PFSK-1 (cell line): Measurements from ENCODE around the gene TRAPPC12.

Experiments
- FOXP2 ChIP-seq: optimal IDR thresholded peaks from 2 replicates; pipeline ENCODE3; 2011; ENCODE audit warnings: borderline replicate concordance, control low read depth, inconsistent platforms; ENCODE audit not compliant: insufficient read depth; ENCODE audit errors: extremely low read length, extremely low read depth
- POLR2AphosphoS5 ChIP-seq: IDR thresholded peaks from 2 replicates; pipeline ENCODE4 v1.6.1; 2012; ENCODE audit warnings: low read depth, mild to moderate bottlenecking, control low read depth, low read length, moderate library complexity
- SIN3A ChIP-seq: IDR thresholded peaks from 2 replicates; pipeline ENCODE4 v1.6.1; 2012; ENCODE audit warnings: mild to moderate bottlenecking, low read length, moderate library complexity, borderline replicate concordance; ENCODE audit not compliant: insufficient read depth
- TAF1 ChIP-seq: IDR thresholded peaks from 2 replicates; pipeline ENCODE4 v1.6.1; 2012; ENCODE audit warnings: low read length, control low read depth, borderline replicate concordance; ENCODE audit not compliant: insufficient read depth
- TF ChIP-seq, protein P1 (sequence below), 2 experiments: IDR thresholded peaks; 2 replicates each; pipeline versions ENCODE4 v1.6.1 to v1.8.0; 2011 to 2012; ENCODE audit warnings: low read depth in 2 of 2, low read length in 2 of 2, control low read depth in 1 of 2, inconsistent platforms in 1 of 2, mild to moderate bottlenecking in 1 of 2, moderate library complexity in 1 of 2; ENCODE audit not compliant: insufficient read depth in 1 of 2

The TRAPPC12 gene

GRCh38 chr2:3418766-3419404 lies 39.4 kb downstream of the TRAPPC12 start:
- TF ChIP-seq, protein P1, sequence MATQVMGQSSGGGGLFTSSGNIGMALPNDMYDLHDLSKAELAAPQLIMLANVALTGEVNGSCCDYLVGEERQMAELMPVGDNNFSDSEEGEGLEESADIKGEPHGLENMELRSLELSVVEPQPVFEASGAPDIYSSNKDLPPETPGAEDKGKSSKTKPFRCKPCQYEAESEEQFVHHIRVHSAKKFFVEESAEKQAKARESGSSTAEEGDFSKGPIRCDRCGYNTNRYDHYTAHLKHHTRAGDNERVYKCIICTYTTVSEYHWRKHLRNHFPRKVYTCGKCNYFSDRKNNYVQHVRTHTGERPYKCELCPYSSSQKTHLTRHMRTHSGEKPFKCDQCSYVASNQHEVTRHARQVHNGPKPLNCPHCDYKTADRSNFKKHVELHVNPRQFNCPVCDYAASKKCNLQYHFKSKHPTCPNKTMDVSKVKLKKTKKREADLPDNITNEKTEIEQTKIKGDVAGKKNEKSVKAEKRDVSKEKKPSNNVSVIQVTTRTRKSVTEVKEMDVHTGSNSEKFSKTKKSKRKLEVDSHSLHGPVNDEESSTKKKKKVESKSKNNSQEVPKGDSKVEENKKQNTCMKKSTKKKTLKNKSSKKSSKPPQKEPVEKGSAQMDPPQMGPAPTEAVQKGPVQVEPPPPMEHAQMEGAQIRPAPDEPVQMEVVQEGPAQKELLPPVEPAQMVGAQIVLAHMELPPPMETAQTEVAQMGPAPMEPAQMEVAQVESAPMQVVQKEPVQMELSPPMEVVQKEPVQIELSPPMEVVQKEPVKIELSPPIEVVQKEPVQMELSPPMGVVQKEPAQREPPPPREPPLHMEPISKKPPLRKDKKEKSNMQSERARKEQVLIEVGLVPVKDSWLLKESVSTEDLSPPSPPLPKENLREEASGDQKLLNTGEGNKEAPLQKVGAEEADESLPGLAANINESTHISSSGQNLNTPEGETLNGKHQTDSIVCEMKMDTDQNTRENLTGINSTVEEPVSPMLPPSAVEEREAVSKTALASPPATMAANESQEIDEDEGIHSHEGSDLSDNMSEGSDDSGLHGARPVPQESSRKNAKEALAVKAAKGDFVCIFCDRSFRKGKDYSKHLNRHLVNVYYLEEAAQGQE (IDR thresholded peaks at IDR 0.05; ENCODE audit: insufficient read depth in 1 of 2, low read depth in 2 of 2, low read length in 2 of 2) = no peak
- TF ChIP-seq SIN3A = no peak
- TF ChIP-seq TAF1 = no peak
- TF ChIP-seq FOXP2 = no peak
- TF ChIP-seq POLR2AphosphoS5 = no peak

DNA sequence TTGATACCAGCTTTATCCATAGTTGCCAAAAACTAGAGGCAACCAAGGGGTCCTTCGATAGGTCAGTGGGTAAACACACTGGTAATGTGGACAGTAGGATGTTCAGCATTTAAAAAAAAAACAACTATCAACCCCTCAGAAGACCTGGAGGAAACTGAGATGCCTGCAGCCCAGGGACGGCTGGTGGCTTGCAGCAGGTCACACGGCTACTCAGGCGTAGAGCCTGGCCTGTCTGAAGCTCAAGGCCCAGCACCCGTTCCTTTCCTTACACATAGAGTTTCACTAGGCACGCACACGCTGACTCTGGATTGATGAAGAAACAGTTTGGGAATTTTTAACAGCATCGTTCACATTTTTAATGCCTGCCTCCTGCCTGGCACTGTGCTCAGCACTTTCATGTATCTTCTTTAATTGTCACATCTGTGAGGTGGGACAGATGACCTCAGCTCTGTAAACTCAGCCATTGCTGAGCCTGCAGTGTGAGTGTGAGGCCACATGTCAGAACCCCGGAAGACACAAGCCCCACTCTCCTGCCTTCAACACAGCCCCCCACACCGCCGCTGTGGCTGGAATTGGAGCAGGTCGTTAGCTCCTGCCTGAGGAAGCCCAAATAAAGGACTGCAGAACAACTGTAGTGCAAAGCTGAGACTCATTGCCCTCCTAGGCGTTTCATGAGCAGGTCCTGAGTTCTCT lies 40.7 kb downstream of the TRAPPC12 start:
- TF ChIP-seq, protein P1 (IDR thresholded peaks at IDR 0.05; ENCODE audit: insufficient read depth in 1 of 2, low read depth in 2 of 2, low read length in 2 of 2) = no peak
- TF ChIP-seq TAF1 (no peak), FOXP2 (no peak), SIN3A (no peak), POLR2AphosphoS5 (no peak)

DNA sequence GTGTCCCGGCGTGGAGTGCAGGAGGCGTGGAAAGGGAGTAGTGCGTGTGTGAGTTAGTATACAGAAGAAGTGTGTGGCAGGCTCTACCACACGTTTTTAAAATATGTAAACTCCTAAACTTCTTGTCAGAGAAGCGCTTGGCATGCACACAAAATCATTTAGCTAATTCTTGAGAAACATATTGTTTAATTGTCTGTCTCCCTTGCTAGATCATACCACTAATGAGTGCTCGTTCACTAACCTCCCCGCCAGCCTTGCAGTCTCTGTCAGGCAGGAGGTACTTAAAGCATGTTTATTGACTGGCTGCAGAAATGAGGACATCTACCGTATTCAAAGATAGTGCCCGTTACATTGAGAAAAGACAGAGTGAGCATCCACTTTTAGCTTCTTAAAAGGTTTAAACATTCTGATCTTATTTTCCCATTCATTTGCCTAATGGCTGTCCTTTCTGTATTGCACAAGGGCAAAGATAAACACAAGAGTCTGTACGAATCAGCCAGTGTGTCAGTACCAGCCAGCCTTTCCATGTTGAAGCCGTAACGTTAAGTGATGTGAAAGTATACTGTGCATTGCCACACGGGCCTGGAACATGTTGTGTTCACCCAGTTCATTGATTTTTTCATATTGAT lies 41.4 kb downstream of the TRAPPC12 start:
- TF ChIP-seq TAF1 = no peak
- TF ChIP-seq, protein P1 (IDR thresholded peaks at IDR 0.05; ENCODE audit: insufficient read depth in 1 of 2, low read depth in 2 of 2, low read length in 2 of 2) = no peak

GRCh38 chr2:3421580-3421979 lies 42.1 kb downstream of the TRAPPC12 start:
- TF ChIP-seq, protein P1 (IDR thresholded peaks at IDR 0.05; ENCODE audit: insufficient read depth in 1 of 2, low read depth in 2 of 2, low read length in 2 of 2) = no peak
- TF ChIP-seq TAF1 = no peak
- TF ChIP-seq FOXP2 = no peak
- TF ChIP-seq POLR2AphosphoS5 = no peak
- no peak for TF ChIP-seq SIN3A
